Inflammatory macrophage (primary cell): Measurements from ENCODE around the gene C19orf44.
"Not testable (repeated sequence)": the region's sequence is repeated elsewhere in the genome, so short reads cannot be mapped to it uniquely, and the experiment has no call there.

Experiments
- DNase-seq, 2 donors: peaks; one replicate each; pipeline ENCODE4 v3.0.0-alpha.2; 2020 to 2022

C19orf44 gene

GRCh38 chr19:16541526-16542044 is 45.4 kb downstream of the C19orf44 start:
- peak; percentile 3 to 14 for DNase-seq

DNA sequence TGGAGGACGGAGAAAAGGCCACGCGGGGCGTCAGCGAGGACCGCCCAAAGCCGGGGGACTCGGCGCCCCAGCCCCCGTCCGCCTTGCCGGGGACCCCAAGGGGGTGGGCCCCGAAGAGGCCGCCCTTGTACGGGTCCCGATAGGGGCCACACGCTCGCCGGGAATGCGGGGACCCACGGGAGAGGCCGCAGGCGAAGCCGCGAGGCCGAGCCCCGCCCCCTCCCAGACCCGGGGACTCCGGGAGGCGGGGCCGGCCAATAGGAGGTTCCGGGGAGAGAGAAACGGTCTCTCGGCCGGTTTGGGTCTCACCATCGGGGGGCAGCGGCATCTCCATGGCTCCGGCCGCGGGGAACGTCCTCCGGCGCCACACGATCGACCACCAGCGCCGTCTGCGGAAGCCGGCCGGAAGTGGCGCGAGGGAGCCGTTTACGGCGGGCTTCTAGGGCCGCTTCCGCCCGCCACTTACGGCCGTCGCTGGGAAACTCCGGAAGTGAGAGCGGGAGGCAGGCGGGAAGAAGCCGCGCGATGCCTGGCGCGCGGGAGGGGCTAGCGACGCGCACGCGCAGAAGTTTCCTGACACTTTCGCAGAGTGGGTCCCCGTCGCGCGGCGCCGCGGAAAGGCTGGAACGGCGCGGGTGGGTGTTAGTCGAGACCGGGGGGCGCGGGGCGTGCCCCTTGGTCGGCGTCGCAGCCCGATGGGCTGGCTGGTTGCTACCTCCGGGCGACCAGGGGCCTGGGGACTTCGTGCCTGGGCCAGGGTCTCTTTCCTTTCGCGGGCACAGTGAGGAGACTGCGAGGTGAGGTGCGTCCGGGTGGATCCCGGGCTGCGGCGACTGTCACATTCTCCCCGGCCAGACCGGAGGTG is 46.1 kb downstream of the C19orf44 start, which contains the start of gene CHERP:
Gene CHERP, minus strand, starts transcription at position 393 of the 865 bp plus-strand sequence. Its CDS starts 59 bp downstream, at position 334.
- DNase-seq = peak; percentile 95 to 97

- DNase-seq = peak; percentile 9 to 21
Observed at GRCh38 chr19:16542910-16543472, 46.8 kb downstream of the C19orf44 start.

- DNase-seq = not testable (repeated sequence)
Observed at GRCh38 chr19:16543734-16544133, 47.5 kb downstream of the C19orf44 start.

DNA sequence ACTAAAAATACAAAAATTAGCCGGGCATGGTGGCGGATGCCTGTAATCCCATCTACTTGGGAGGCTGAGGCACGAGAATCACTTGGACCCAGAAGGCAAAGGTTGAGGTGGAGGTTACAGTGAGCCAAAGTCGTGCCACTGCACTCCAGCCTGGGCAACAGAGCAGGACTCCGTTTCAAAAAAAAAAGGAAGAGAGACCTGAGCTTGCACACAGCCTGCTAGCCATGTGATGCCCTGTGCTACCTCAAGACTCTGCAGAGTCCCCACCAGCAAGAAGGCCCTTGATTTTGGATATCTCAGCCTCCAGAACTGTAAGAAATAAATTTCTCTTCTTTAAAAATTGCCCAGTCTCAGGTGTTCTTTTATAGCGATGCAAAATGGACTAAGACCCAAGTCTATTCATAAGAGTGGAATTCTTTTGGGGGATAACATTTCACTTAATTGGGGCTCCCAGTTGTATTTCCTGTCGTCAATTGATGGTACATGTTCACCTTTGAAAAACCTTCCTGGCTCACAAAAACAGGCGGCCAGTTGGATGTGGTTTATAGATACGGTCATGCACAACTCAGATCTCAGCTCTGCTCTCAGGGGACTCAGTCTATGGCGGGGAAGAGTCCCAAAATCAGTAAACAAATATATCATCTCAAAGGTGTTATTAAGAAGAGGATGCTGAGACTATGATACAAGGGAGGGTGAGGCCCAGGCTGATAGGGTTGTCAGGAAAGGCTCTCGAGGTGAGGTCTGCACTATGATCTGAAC is 48.5 kb downstream of the C19orf44 start:
- DNase-seq = no peak

DNA sequence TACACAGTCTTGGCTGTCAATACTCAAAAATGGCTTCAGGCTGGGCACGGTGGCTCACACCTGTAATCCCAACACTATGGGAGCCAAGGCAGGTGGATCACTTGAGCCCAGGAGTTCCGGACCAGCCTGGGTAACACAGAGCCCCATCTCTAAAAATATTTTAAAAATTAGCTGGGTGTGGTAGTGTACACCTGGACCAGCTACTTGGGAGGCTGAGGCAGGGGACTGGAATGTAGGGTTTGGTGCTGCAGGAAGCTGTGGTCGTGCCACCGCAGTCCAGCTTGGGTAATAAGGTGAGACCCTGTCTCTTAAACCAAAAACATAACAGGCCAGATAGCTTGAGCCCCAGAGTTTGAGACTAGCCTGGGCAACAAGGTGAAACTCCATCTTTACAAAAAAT is 52.8 kb downstream of the C19orf44 start:
- no peak for DNase-seq

DNA sequence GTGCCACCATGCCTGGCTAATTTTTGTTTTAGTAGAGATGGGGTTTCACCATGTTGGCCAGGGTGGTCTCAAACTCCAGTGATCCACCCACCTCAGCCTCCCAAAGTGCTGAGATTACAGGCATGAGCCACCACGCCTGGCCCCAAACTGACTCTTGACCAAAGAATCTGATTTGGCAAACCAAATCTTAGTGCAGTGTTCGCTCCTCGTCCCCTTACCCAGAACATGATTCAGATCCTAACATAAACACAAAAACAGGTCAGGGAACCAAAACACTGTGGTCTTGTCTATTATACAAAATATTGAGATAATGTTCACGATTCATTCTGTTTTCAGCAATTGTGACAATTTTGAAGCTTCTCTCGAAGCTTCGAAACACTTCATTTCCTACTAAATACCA is 55.7 kb downstream of the C19orf44 start:
- not testable (repeated sequence) for DNase-seq

DNA sequence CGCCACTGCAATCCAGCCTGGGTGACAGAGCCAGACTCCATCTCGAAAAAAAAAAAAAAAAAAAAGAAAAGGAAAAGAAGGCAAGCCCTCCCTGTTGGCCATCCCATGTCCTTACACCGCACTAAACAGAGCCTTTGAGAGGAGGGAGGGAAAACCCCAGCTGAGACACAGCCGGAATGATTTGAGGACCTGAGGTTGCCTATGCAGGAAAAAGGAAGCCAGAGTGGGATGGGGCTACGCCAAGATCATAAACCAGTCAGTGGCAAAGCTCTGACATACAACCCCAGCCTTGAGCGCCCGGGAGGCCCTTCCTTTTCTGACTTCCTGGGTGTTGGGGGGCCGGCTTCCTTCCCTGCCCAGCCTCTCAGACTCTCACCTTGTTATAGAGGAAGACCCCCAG is 58.6 kb downstream of the C19orf44 start:
- no peak for DNase-seq

- no peak for DNase-seq
Observed at GRCh38 chr19:16559780-16560276, 63.6 kb downstream of the C19orf44 start.

DNA sequence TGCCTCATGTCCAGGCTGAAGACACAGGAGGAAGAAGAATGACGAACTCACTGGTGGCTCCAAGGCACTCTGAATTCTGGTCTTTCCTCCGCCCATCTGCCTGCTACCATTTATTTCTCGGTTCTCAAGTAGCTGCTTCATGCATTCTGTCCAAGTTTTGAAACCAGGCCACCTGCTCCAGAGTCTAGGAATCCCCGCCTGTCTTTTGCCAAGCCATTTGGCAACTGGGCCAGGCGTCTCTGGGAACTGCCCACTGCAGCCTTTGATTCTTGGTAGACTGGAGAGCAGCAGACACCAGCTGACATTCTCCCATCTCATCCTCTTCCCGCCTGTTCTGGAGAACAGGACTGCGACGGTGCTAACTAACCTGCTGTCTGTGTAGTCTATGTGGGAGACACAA is 65.2 kb downstream of the C19orf44 start:
- no peak for DNase-seq

- DNase-seq = no peak
Observed at GRCh38 chr19:16562608-16563025, 66.4 kb downstream of the C19orf44 start.

DNA sequence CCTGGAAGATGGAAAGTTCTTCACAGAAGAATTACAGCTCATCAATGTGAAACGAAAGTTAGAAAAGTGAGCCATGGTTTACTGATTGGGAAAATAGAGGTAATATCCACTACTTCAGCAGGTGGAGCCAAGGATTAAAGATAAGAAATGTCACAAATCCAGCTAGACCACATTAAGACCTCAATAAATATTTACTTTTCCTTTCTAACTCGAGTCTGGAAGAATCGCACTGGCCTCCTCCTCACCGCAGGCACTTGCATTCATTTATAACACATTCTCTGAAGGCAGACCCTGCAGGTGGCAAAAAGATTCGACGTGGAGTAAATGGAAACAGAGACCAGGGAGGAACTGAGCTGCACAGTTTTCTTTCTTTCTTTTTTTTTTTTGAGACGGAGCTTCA is 68.6 kb downstream of the C19orf44 start:
- no peak for DNase-seq

DNA sequence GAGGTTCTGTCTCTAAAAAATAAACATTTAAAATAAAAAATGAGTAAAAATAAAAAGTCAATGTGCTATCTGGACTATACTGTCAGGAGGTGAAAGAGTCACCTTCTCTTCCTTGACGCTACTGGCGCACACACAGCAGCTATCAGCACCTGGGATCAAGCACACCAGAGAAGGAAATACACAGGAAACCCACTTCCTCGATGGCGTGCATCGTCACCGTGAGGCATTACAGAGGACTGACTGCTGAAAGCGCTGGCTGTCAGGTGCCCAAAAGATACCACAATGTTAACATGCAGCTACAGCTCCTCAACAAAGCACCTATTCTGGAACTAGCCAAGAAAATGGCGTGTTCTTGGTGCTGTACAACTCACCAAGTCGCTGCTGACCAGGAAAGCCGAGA is 70.0 kb downstream of the C19orf44 start:
- no peak for DNase-seq

GRCh38 chr19:16566702-16567101 is 70.5 kb downstream of the C19orf44 start:
- DNase-seq = no peak

- no peak for DNase-seq
Observed at GRCh38 chr19:16569609-16570320, 73.6 kb downstream of the C19orf44 start.
